Astrocyte (in vitro differentiated cells and primary cell): ENCODE results near the gene MYCBPAP.

Source experiments
- CTCF ChIP-seq: IDR thresholded peaks from 2 replicates; pipeline ENCODE4 v1.5.1; 2011; ENCODE audit warnings: low read depth, mild to moderate bottlenecking, inconsistent platforms, low read length, moderate library complexity; ENCODE audit not compliant: insufficient read depth
- EZH2 ChIP-seq: IDR thresholded peaks from 2 replicates; pipeline ENCODE4 v1.6.1; 2012; ENCODE audit warnings: mild to moderate bottlenecking, low read length, inconsistent platforms; ENCODE audit not compliant: insufficient read depth

GRCh38 chr17:50461550-50462132, 46.6 kb upstream of the MYCBPAP start:
- TF ChIP-seq CTCF (no peak), EZH2 (no peak)
